Measurements from ENCODE around the gene PRRX2. TPM values are rescaled to one million over a fixed set of nuclear protein-coding genes. Genes with fewer than 3 reads are reported as not detected.

PRRX2 gene
- total RNA-seq, 1 experiment from 2014 or later: 10.7 TPM

DNA sequence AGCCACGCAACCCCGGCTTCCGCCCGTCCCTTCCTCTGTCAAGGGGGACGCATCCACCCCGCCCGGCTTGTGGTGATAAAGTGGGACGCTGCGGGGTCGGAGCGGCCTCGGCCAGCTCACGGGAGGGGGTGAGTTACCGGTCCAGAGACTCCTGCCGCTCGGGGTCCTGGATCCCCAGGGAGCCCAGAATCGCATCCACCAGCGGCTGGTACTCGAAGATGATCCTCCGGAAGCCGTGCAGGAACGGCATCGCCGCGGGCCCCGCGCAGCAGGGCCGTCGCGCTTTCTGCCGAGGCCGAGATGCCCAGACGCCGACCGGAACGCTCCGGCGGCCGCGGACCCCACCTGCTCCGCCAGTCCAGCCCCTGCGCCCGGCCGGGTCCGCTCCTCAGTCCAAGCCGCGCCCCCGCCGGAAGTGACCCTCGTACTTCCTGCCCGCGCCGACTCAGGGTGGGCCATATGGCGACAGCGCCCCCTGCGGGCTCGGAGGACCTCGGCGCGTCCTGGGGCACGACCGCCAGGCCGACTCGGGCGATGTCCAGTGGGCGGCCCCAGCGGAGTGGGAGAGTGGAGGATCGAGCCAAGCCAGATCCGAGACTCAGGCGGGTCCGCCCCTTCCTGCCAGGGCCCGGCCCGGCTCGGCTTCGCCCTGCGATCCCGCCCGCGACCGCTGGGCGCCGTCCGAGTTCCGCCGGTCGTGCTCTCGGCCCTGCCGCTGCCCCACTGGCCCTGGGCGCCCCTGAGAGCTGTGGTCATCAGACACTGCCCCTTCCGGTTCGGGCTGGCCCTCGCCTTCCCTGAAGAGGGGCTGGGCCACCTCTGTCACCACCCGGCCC lies 23.5 kb upstream of the PRRX2 start, which contains the start of gene ASB6 (continued):
- TF ChIP-seq ESRRA (CRISPR knock-in tag; IDR thresholded peaks at IDR 0.05; ENCODE audit: borderline replicate concordance) (no peak), IRF2 (CRISPR knock-in tag; IDR thresholded peaks at IDR 0.05; ENCODE audit: borderline replicate concordance, low read depth) (no peak), TP53 (CRISPR knock-in tag; IDR thresholded peaks at IDR 0.05) (peak; percentile 93), FOXP1 (CRISPR knock-in tag; IDR thresholded peaks at IDR 0.05; ENCODE audit: borderline replicate concordance) (peak; percentile 90), ZNF317 (CRISPR knock-in tag; IDR thresholded peaks at IDR 0.05; ENCODE audit: borderline replicate concordance, low read depth) (no peak), RELA (CRISPR knock-in tag; IDR thresholded peaks at IDR 0.05; ENCODE audit: borderline replicate concordance) (0 out of 2 replicates have a peak, but pooled peaks have one; percentile 21), GTF2I (CRISPR knock-in tag; conservative IDR thresholded peaks at IDR 0.05) (no peak), ZNF138 (CRISPR knock-in tag; conservative IDR thresholded peaks at IDR 0.05) (peak; percentile 92), KAT7 (CRISPR knock-in tag; IDR thresholded peaks at IDR 0.05; ENCODE audit: borderline replicate concordance) (peak; percentile 37; the same call in 1 of the 2 replicates), ETV6 (CRISPR knock-in tag; IDR thresholded peaks at IDR 0.05) (peak; percentile 91; the same call in 1 of the 2 replicates), SMAD3 (CRISPR knock-in tag; IDR thresholded peaks at IDR 0.05; ENCODE audit: borderline replicate concordance) (0 out of 2 replicates have a peak, but pooled peaks have one; percentile 4), NR2C2 (CRISPR knock-in tag; IDR thresholded peaks at IDR 0.05) (0 out of 2 replicates have a peak, but pooled peaks have one; percentile 10)
- TF ChIP-seq, protein P1, sequence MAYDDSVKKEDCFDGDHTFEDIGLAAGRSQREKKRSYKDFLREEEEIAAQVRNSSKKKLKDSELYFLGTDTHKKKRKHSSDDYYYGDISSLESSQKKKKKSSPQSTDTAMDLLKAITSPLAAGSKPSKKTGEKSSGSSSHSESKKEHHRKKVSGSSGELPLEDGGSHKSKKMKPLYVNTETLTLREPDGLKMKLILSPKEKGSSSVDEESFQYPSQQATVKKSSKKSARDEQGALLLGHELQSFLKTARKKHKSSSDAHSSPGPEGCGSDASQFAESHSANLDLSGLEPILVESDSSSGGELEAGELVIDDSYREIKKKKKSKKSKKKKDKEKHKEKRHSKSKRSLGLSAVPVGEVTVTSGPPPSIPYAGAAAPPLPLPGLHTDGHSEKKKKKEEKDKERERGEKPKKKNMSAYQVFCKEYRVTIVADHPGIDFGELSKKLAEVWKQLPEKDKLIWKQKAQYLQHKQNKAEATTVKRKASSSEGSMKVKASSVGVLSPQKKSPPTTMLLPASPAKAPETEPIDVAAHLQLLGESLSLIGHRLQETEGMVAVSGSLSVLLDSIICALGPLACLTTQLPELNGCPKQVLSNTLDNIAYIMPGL (CRISPR knock-in tag; IDR thresholded peaks at IDR 0.05): peak; percentile 99
- TF ChIP-seq, protein P2, sequence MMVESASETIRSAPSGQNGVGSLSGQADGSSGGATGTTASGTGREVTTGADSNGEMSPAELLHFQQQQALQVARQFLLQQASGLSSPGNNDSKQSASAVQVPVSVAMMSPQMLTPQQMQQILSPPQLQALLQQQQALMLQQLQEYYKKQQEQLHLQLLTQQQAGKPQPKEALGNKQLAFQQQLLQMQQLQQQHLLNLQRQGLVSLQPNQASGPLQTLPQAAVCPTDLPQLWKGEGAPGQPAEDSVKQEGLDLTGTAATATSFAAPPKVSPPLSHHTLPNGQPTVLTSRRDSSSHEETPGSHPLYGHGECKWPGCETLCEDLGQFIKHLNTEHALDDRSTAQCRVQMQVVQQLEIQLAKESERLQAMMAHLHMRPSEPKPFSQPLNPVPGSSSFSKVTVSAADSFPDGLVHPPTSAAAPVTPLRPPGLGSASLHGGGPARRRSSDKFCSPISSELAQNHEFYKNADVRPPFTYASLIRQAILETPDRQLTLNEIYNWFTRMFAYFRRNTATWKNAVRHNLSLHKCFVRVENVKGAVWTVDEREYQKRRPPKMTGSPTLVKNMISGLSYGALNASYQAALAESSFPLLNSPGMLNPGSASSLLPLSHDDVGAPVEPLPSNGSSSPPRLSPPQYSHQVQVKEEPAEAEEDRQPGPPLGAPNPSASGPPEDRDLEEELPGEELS (CRISPR knock-in tag; IDR thresholded peaks at IDR 0.05): peak; percentile 84
- TF ChIP-seq, protein P3, sequence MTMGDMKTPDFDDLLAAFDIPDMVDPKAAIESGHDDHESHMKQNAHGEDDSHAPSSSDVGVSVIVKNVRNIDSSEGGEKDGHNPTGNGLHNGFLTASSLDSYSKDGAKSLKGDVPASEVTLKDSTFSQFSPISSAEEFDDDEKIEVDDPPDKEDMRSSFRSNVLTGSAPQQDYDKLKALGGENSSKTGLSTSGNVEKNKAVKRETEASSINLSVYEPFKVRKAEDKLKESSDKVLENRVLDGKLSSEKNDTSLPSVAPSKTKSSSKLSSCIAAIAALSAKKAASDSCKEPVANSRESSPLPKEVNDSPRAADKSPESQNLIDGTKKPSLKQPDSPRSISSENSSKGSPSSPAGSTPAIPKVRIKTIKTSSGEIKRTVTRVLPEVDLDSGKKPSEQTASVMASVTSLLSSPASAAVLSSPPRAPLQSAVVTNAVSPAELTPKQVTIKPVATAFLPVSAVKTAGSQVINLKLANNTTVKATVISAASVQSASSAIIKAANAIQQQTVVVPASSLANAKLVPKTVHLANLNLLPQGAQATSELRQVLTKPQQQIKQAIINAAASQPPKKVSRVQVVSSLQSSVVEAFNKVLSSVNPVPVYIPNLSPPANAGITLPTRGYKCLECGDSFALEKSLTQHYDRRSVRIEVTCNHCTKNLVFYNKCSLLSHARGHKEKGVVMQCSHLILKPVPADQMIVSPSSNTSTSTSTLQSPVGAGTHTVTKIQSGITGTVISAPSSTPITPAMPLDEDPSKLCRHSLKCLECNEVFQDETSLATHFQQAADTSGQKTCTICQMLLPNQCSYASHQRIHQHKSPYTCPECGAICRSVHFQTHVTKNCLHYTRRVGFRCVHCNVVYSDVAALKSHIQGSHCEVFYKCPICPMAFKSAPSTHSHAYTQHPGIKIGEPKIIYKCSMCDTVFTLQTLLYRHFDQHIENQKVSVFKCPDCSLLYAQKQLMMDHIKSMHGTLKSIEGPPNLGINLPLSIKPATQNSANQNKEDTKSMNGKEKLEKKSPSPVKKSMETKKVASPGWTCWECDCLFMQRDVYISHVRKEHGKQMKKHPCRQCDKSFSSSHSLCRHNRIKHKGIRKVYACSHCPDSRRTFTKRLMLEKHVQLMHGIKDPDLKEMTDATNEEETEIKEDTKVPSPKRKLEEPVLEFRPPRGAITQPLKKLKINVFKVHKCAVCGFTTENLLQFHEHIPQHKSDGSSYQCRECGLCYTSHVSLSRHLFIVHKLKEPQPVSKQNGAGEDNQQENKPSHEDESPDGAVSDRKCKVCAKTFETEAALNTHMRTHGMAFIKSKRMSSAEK (CRISPR knock-in tag; IDR thresholded peaks at IDR 0.05; ENCODE audit: borderline replicate concordance): no peak
- TF ChIP-seq, protein P4, sequence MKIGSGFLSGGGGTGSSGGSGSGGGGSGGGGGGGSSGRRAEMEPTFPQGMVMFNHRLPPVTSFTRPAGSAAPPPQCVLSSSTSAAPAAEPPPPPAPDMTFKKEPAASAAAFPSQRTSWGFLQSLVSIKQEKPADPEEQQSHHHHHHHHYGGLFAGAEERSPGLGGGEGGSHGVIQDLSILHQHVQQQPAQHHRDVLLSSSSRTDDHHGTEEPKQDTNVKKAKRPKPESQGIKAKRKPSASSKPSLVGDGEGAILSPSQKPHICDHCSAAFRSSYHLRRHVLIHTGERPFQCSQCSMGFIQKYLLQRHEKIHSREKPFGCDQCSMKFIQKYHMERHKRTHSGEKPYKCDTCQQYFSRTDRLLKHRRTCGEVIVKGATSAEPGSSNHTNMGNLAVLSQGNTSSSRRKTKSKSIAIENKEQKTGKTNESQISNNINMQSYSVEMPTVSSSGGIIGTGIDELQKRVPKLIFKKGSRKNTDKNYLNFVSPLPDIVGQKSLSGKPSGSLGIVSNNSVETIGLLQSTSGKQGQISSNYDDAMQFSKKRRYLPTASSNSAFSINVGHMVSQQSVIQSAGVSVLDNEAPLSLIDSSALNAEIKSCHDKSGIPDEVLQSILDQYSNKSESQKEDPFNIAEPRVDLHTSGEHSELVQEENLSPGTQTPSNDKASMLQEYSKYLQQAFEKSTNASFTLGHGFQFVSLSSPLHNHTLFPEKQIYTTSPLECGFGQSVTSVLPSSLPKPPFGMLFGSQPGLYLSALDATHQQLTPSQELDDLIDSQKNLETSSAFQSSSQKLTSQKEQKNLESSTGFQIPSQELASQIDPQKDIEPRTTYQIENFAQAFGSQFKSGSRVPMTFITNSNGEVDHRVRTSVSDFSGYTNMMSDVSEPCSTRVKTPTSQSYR (CRISPR knock-in tag; IDR thresholded peaks at IDR 0.05): peak; percentile 80; the same call in 1 of the 2 replicates
- TF ChIP-seq, protein P5, sequence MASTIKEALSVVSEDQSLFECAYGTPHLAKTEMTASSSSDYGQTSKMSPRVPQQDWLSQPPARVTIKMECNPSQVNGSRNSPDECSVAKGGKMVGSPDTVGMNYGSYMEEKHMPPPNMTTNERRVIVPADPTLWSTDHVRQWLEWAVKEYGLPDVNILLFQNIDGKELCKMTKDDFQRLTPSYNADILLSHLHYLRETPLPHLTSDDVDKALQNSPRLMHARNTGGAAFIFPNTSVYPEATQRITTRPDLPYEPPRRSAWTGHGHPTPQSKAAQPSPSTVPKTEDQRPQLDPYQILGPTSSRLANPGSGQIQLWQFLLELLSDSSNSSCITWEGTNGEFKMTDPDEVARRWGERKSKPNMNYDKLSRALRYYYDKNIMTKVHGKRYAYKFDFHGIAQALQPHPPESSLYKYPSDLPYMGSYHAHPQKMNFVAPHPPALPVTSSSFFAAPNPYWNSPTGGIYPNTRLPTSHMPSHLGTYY (CRISPR knock-in tag; IDR thresholded peaks at IDR 0.05): peak; percentile 20; the same call in 1 of the 2 replicates
- TF ChIP-seq, protein P6, sequence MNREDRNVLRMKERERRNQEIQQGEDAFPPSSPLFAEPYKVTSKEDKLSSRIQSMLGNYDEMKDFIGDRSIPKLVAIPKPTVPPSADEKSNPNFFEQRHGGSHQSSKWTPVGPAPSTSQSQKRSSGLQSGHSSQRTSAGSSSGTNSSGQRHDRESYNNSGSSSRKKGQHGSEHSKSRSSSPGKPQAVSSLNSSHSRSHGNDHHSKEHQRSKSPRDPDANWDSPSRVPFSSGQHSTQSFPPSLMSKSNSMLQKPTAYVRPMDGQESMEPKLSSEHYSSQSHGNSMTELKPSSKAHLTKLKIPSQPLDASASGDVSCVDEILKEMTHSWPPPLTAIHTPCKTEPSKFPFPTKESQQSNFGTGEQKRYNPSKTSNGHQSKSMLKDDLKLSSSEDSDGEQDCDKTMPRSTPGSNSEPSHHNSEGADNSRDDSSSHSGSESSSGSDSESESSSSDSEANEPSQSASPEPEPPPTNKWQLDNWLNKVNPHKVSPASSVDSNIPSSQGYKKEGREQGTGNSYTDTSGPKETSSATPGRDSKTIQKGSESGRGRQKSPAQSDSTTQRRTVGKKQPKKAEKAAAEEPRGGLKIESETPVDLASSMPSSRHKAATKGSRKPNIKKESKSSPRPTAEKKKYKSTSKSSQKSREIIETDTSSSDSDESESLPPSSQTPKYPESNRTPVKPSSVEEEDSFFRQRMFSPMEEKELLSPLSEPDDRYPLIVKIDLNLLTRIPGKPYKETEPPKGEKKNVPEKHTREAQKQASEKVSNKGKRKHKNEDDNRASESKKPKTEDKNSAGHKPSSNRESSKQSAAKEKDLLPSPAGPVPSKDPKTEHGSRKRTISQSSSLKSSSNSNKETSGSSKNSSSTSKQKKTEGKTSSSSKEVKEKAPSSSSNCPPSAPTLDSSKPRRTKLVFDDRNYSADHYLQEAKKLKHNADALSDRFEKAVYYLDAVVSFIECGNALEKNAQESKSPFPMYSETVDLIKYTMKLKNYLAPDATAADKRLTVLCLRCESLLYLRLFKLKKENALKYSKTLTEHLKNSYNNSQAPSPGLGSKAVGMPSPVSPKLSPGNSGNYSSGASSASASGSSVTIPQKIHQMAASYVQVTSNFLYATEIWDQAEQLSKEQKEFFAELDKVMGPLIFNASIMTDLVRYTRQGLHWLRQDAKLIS (CRISPR knock-in tag; IDR thresholded peaks at IDR 0.05; ENCODE audit: borderline replicate concordance): peak; percentile 54; the same call in 1 of the 2 replicates

All from WTC11 (cell line).